ENCODE results near the gene ELOB.

ELOB gene

GRCh38 chr16:2816751-2817339, 39.8 kb upstream of the ELOB start, which contains the start of gene PRSS21:
TSS of gene PRSS21 (plus strand) at chr16:2817237. CDS start at chr16:2817269, 32 bp downstream.
- H3K27me3 ChIP-seq (ENCODE audit: insufficient read depth, low read length, poor library complexity): no peaks in the 10 kb centered on the region
- no peak within 1 kb of the TSS for H3K27ac ChIP-seq (ENCODE audit: low read length)
- no peak for TF ChIP-seq EZH2 (IDR thresholded peaks at IDR 0.05; ENCODE audit: borderline replicate concordance, low read depth, low read length, severe bottlenecking)
- no peak for TF ChIP-seq CTCF (IDR thresholded peaks at IDR 0.05; ENCODE audit: borderline replicate concordance, extremely low read depth, low read length, poor library complexity, severe bottlenecking)
- no peaks in the 10 kb centered on the region for H4K20me1 ChIP-seq (ENCODE audit: insufficient read depth, low read length)
- no peaks in the 10 kb centered on the region for H3K36me3 ChIP-seq (ENCODE audit: insufficient read depth, low read length)
- H3K9ac ChIP-seq (ENCODE audit: low read depth, low read length): no peak within 1 kb of the TSS
- H3K4me1 ChIP-seq (ENCODE audit: insufficient read depth, low read length): no peaks in the 10 kb centered on the region
- H3K4me3 ChIP-seq (ENCODE audit: low read depth in 1 of 2, low read length in 2 of 2): no peak within 1 kb of the TSS
- DNase-seq (no peak), ATAC-seq (ENCODE audit: insufficient read depth, low read depth) (no peak)
- no peak within 1 kb of the TSS for H3K4me2 ChIP-seq (ENCODE audit: insufficient read depth, low read length)
- H3K79me2 ChIP-seq (ENCODE audit: insufficient read depth, low read length): no peaks in the 10 kb centered on the region
- no peak within 1 kb of the TSS for H2AFZ ChIP-seq (ENCODE audit: low read depth, low read length)
- H3K9me3 ChIP-seq (ENCODE audit: insufficient read depth, low read length, severe bottlenecking): no peaks in the 10 kb centered on the region

- Histone ChIP-seq H3K36me3 (ENCODE audit: insufficient read depth, low read length) (no peaks in the 10 kb centered on the region), H3K79me2 (ENCODE audit: insufficient read depth, low read length) (no peaks in the 10 kb centered on the region), H3K4me1 (ENCODE audit: insufficient read depth, low read length) (no peaks in the 10 kb centered on the region), H3K9ac (ENCODE audit: low read depth, low read length) (no peak overlapping the region), H4K20me1 (ENCODE audit: insufficient read depth, low read length) (no peaks in the 10 kb centered on the region), H3K4me3 (ENCODE audit: low read depth in 1 of 2, low read length in 2 of 2) (no peak overlapping the region), H3K4me2 (ENCODE audit: insufficient read depth, low read length) (no peak overlapping the region), H2AFZ (ENCODE audit: low read depth, low read length) (no peak overlapping the region), H3K9me3 (ENCODE audit: insufficient read depth, low read length, severe bottlenecking) (no peaks in the 10 kb centered on the region), H3K27ac (ENCODE audit: low read length) (no peak overlapping the region), H3K27me3 (ENCODE audit: insufficient read depth, low read length, poor library complexity) (peaks cover 4% of the 10 kb centered on the region)
- ATAC-seq (ENCODE audit: insufficient read depth, low read depth) (no peak), DNase-seq (no peak)
- TF ChIP-seq EZH2 (IDR thresholded peaks at IDR 0.05; ENCODE audit: borderline replicate concordance, low read depth, low read length, severe bottlenecking): no peak
- TF ChIP-seq CTCF (IDR thresholded peaks at IDR 0.05; ENCODE audit: borderline replicate concordance, extremely low read depth, low read length, poor library complexity, severe bottlenecking): no peak
These were observed 38.3 kb upstream of the ELOB start for GRCh38 chr16:2815299-2815771.

GRCh38 chr16:2814551-2815298, 37.6 kb upstream of the ELOB start:
- Histone ChIP-seq H4K20me1 (ENCODE audit: insufficient read depth, low read length) (no peaks in the 10 kb centered on the region), H3K9ac (ENCODE audit: low read depth, low read length) (no peak overlapping the region), H3K27me3 (ENCODE audit: insufficient read depth, low read length, poor library complexity) (peaks cover 4% of the 10 kb centered on the region), H3K79me2 (ENCODE audit: insufficient read depth, low read length) (no peaks in the 10 kb centered on the region), H3K4me3 (ENCODE audit: low read depth in 1 of 2, low read length in 2 of 2) (no peak overlapping the region), H3K27ac (ENCODE audit: low read length) (no peak overlapping the region), H3K36me3 (ENCODE audit: insufficient read depth, low read length) (no peaks in the 10 kb centered on the region), H3K4me2 (ENCODE audit: insufficient read depth, low read length) (no peak overlapping the region), H3K9me3 (ENCODE audit: insufficient read depth, low read length, severe bottlenecking) (no peaks in the 10 kb centered on the region), H3K4me1 (ENCODE audit: insufficient read depth, low read length) (no peaks in the 10 kb centered on the region), H2AFZ (ENCODE audit: low read depth, low read length) (no peak overlapping the region)
- TF ChIP-seq EZH2 (IDR thresholded peaks at IDR 0.05; ENCODE audit: borderline replicate concordance, low read depth, low read length, severe bottlenecking) (no peak), CTCF (IDR thresholded peaks at IDR 0.05; ENCODE audit: borderline replicate concordance, extremely low read depth, low read length, poor library complexity, severe bottlenecking) (no peak)
- ATAC-seq (ENCODE audit: insufficient read depth, low read depth): no peak
- DNase-seq: no peak

All from DND-41 (cell line).